Measurements from ENCODE around the gene PLCXD3.
"Not testable (repeated sequence)": the region's sequence is repeated elsewhere in the genome, so short reads cannot be mapped to it uniquely, and the experiment has no call there.

The PLCXD3 gene

GRCh38 chr5:41510176-41510831, at the start of gene PLCXD3:
TSS of gene PLCXD3 (minus strand) at chr5:41510601. CDS start at chr5:41510526, 75 bp downstream.
- DNase-seq (ENCODE audit: low spot score): peak; percentile 22

GRCh38 chr5:41559184-41559583, 48.8 kb upstream of the PLCXD3 start:
- DNase-seq (ENCODE audit: low spot score): no peak

GRCh38 chr5:41558295-41558694, 47.9 kb upstream of the PLCXD3 start:
- no peak for DNase-seq (ENCODE audit: low spot score)

- DNase-seq (ENCODE audit: low spot score): no peak
These were observed 37.6 kb upstream of the PLCXD3 start for GRCh38 chr5:41547991-41548390.

- DNase-seq (ENCODE audit: low spot score): no peak
These were observed 31.8 kb upstream of the PLCXD3 start for GRCh38 chr5:41542183-41542582.

GRCh38 chr5:41539454-41539853, 29.1 kb upstream of the PLCXD3 start:
- DNase-seq (ENCODE audit: low spot score): no peak

GRCh38 chr5:41537581-41537980, 27.2 kb upstream of the PLCXD3 start:
- no peak for DNase-seq (ENCODE audit: low spot score)

GRCh38 chr5:41532485-41532884, 22.1 kb upstream of the PLCXD3 start:
- DNase-seq (ENCODE audit: low spot score): no peak

- DNase-seq (ENCODE audit: low spot score): no peak
These were observed 16.9 kb upstream of the PLCXD3 start for GRCh38 chr5:41527201-41527779.

GRCh38 chr5:41526699-41527098, 16.3 kb upstream of the PLCXD3 start:
- no peak for DNase-seq (ENCODE audit: low spot score)

- DNase-seq (ENCODE audit: low spot score): no peak
These were observed 13.8 kb upstream of the PLCXD3 start for GRCh38 chr5:41524174-41524573.

GRCh38 chr5:41522193-41522786, 11.9 kb upstream of the PLCXD3 start:
- DNase-seq (ENCODE audit: low spot score): no peak

- DNase-seq (ENCODE audit: low spot score): no peak
These were observed 9.4 kb upstream of the PLCXD3 start for GRCh38 chr5:41519801-41520200.

GRCh38 chr5:41517909-41518308, 7.5 kb upstream of the PLCXD3 start:
- DNase-seq (ENCODE audit: low spot score): no peak

GRCh38 chr5:41511241-41511640, 840 bp upstream of the PLCXD3 start:
- DNase-seq (ENCODE audit: low spot score): no peak

- DNase-seq (ENCODE audit: low spot score): no peak
These were observed 814 bp downstream of the PLCXD3 start for GRCh38 chr5:41509399-41510175.

- no peak for DNase-seq (ENCODE audit: low spot score)
These were observed 1.6 kb downstream of the PLCXD3 start for GRCh38 chr5:41508696-41509398.

GRCh38 chr5:41508186-41508585, 2.2 kb downstream of the PLCXD3 start:
- no peak for DNase-seq (ENCODE audit: low spot score)

GRCh38 chr5:41507501-41507900, 2.9 kb downstream of the PLCXD3 start:
- DNase-seq (ENCODE audit: low spot score): no peak

GRCh38 chr5:41503860-41504259, 6.5 kb downstream of the PLCXD3 start:
- DNase-seq (ENCODE audit: low spot score): no peak

GRCh38 chr5:41503310-41503709, 7.1 kb downstream of the PLCXD3 start:
- no peak for DNase-seq (ENCODE audit: low spot score)

- not testable (repeated sequence) for DNase-seq (ENCODE audit: low spot score)
These were observed 16.8 kb downstream of the PLCXD3 start for GRCh38 chr5:41493490-41494126.
